Panc1 (cell line): ENCODE results near the gene SORL1. TPM values are rescaled to one million over a fixed set of nuclear protein-coding genes. Genes with fewer than 3 reads are reported as not detected.

ENCODE experiments used
- ATAC-seq: fragments of 200-7000 bp; cut with Tn5 transposase; 2 replicates; pipeline ENCODE4 v1.9.1; 2020; ENCODE audit warnings: mild to moderate bottlenecking, moderate library complexity
- BruUV-seq: library from RNA; stranded (reverse); fragments of 400-500 nt; replicated peaks from 2 replicates; lab custom pipeline; 2021; lab: Mats Ljungman, UMichigan
- CTCF ChIA-PET: fragments of 300-600 bp; sonication (Branson Sonifier 250); formaldehyde crosslinking; loops from one replicate; lab custom pipeline; 2022; ENCODE audit warnings: antibody characterized with exemption; lab: Charles Lee
- POLR2A ChIA-PET: fragments of 300-600 bp; sonication (Branson Sonifier 250); formaldehyde crosslinking; loops from one replicate; lab custom pipeline; 2022; ENCODE audit warnings: antibody characterized with exemption; lab: Charles Lee
- DNase-seq: peaks from one replicate; pipeline ENCODE4 v3.0.0-alpha.2; 2010; ENCODE audit warnings: low read depth, low spot score
- H3K27ac ChIP-seq: 2 replicates; pipeline ENCODE4 v1.5.1; 2011; ENCODE audit warnings: mild to moderate bottlenecking, low read length, inconsistent platforms
- H3K27me3 ChIP-seq: fragments of 200-500 bp; sonication (Bioruptor generic); 2 replicates; pipeline ENCODE4 v1.6.0; 2014; ENCODE audit warnings: low read length, inconsistent platforms; ENCODE audit not compliant: control insufficient read depth, insufficient read depth
- H3K36me3 ChIP-seq: fragments of 200-500 bp; sonication (Bioruptor generic); 2 replicates; pipeline ENCODE4 v1.5.1; 2014; ENCODE audit warnings: inconsistent platforms, mild to moderate bottlenecking, low read length, moderate library complexity; ENCODE audit not compliant: control insufficient read depth, insufficient read depth
- H3K4me1 ChIP-seq: 2 replicates; pipeline ENCODE4 v1.5.1; 2011; ENCODE audit warnings: inconsistent platforms, mild to moderate bottlenecking, low read length, moderate library complexity; ENCODE audit not compliant: control insufficient read depth, insufficient read depth
- H3K4me3 ChIP-seq, 2 experiments: 2 replicates each; pipeline ENCODE4 v1.5.1; 2011 to 2012; ENCODE audit warnings: low read depth in 2 of 2, low read length in 2 of 2, mild to moderate bottlenecking in 2 of 2, inconsistent platforms in 1 of 2, moderate library complexity in 1 of 2
- H3K9me3 ChIP-seq: fragments of 200-500 bp; sonication (Bioruptor generic); 2 replicates; pipeline ENCODE4 v1.5.1; 2014; ENCODE audit warnings: low read depth, mild to moderate bottlenecking, inconsistent platforms, low read length, moderate library complexity; ENCODE audit not compliant: control insufficient read depth, insufficient read depth
- POLR2AphosphoS5 ChIP-seq: IDR thresholded peaks from 2 replicates; pipeline ENCODE4 v1.6.1; 2012; ENCODE audit warnings: mild to moderate bottlenecking, low read depth, low read length, moderate library complexity
- REST ChIP-seq, 2 experiments: IDR thresholded peaks; 2 replicates each; pipeline ENCODE4 v1.6.1; 2011 to 2012; ENCODE audit warnings: low read depth in 2 of 2, control low read depth in 1 of 2, low read length in 1 of 2, mild to moderate bottlenecking in 1 of 2, moderate library complexity in 1 of 2; ENCODE audit not compliant: insufficient read depth in 1 of 2
- SIN3A ChIP-seq: IDR thresholded peaks from 2 replicates; pipeline ENCODE4 v1.6.1; 2012; ENCODE audit warnings: low read depth, mild to moderate bottlenecking, low read length, moderate library complexity, borderline replicate concordance; ENCODE audit not compliant: insufficient read depth
- TCF7L2 ChIP-seq: IDR thresholded peaks from 2 replicates; pipeline ENCODE4 v1.6.1; 2011; ENCODE audit warnings: mild to moderate bottlenecking, low read depth, low read length, inconsistent platforms
- in situ Hi-C: cut with HindIII; loops from 2 replicates; pipeline ENCODE4 v1.10.0; 2016; ENCODE audit warnings: low sequenced_read_pairs, low pct_unique_long_range_greater_than_20kb
- intact Hi-C: fragments of 100-400 bp; cut with micrococcal nuclease; formaldehyde crosslinking; loops from one replicate; pipeline ENCODE4 v1.10.0; 2022; ENCODE audit not compliant: unreplicated experiment
- total RNA-seq: library from RNA; stranded (reverse); gene quantifications from one replicate; pipeline ENCODE4 v1.2.1, GENCODE V29; 2021; ENCODE audit not compliant: unreplicated experiment
- TF ChIP-seq, protein P1 (sequence below): fragments of 450-650 bp; IDR thresholded peaks from 2 replicates; pipeline ENCODE4 v1.5.1; 2017; ENCODE audit warnings: mild to moderate bottlenecking

Gene SORL1
- total RNA-seq, 1 experiment from 2014 or later, result 36.3 TPM

- peak; percentile 93 for ATAC-seq
- ChIA-PET POLR2A (interaction anchor here (0.6 kb wide), 1 partner anchor 9 kb away, joined by 15 read pairs; no protein-coding TSS in a partner anchor), CTCF (no interaction called here)
- H3K36me3 ChIP-seq, result no peaks in the 10 kb centered on the region
- no peak for TF ChIP-seq TCF7L2
- no peak for TF ChIP-seq REST (IDR thresholded peaks at IDR 0.05; ENCODE audit: insufficient read depth in 1 of 2, low read depth in 2 of 2, low read length in 1 of 2)
- no peak for TF ChIP-seq POLR2AphosphoS5
- no peak for TF ChIP-seq SIN3A
- TF ChIP-seq, protein P1, sequence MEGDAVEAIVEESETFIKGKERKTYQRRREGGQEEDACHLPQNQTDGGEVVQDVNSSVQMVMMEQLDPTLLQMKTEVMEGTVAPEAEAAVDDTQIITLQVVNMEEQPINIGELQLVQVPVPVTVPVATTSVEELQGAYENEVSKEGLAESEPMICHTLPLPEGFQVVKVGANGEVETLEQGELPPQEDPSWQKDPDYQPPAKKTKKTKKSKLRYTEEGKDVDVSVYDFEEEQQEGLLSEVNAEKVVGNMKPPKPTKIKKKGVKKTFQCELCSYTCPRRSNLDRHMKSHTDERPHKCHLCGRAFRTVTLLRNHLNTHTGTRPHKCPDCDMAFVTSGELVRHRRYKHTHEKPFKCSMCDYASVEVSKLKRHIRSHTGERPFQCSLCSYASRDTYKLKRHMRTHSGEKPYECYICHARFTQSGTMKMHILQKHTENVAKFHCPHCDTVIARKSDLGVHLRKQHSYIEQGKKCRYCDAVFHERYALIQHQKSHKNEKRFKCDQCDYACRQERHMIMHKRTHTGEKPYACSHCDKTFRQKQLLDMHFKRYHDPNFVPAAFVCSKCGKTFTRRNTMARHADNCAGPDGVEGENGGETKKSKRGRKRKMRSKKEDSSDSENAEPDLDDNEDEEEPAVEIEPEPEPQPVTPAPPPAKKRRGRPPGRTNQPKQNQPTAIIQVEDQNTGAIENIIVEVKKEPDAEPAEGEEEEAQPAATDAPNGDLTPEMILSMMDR, result no peak; the same call in 1 of the 2 replicates
- no peaks in the 10 kb centered on the region for H3K4me1 ChIP-seq
- no TSS peak for BruUV-seq
- DNase-seq, result no peak
- peak overlapping the region; percentile 27 to 44 for H3K4me3 ChIP-seq
- no peak overlapping the region for H3K27ac ChIP-seq
- in situ Hi-C loops (no loop called here), intact Hi-C loops (no loop called here)
- no peaks in the 10 kb centered on the region for H3K9me3 ChIP-seq
- peaks cover 12% of the 10 kb centered on the region for H3K27me3 ChIP-seq
These were observed 25.4 kb upstream of the SORL1 start for GRCh38 chr11:121426476-121427399.

- intact Hi-C loops (no loop called here), in situ Hi-C loops (no loop called here)
- DNase-seq, result no peak
- Histone ChIP-seq H3K4me3 (peak overlapping the region; percentile 27 to 44), H3K27me3 (peaks cover 12% of the 10 kb centered on the region), H3K27ac (no peak overlapping the region), H3K4me1 (no peaks in the 10 kb centered on the region), H3K9me3 (no peaks in the 10 kb centered on the region), H3K36me3 (no peaks in the 10 kb centered on the region)
- ChIA-PET CTCF (no interaction called here), POLR2A (interaction anchor here (0.6 kb wide), 1 partner anchor 10 kb away, joined by 15 read pairs; no protein-coding TSS in a partner anchor)
- TF ChIP-seq, protein P1, result no peak
- TF ChIP-seq TCF7L2 (no peak), REST (IDR thresholded peaks at IDR 0.05; ENCODE audit: insufficient read depth in 1 of 2, low read depth in 2 of 2, low read length in 1 of 2) (no peak), SIN3A (no peak), POLR2AphosphoS5 (no peak)
- no peak for ATAC-seq
- BruUV-seq, result no TSS peak
These were observed 24.7 kb upstream of the SORL1 start for GRCh38 chr11:121427400-121427744.
